HuH-7.5 (cell line): ENCODE results near the gene REV3L.
"Not testable (repeated sequence)": the region's sequence is repeated elsewhere in the genome, so short reads cannot be mapped to it uniquely, and the experiment has no call there.

Experiments used
- DNase-seq: peaks from one replicate; pipeline ENCODE4 v3.0.0; 2011; ENCODE audit warnings: low spot score

REV3L gene

DNA sequence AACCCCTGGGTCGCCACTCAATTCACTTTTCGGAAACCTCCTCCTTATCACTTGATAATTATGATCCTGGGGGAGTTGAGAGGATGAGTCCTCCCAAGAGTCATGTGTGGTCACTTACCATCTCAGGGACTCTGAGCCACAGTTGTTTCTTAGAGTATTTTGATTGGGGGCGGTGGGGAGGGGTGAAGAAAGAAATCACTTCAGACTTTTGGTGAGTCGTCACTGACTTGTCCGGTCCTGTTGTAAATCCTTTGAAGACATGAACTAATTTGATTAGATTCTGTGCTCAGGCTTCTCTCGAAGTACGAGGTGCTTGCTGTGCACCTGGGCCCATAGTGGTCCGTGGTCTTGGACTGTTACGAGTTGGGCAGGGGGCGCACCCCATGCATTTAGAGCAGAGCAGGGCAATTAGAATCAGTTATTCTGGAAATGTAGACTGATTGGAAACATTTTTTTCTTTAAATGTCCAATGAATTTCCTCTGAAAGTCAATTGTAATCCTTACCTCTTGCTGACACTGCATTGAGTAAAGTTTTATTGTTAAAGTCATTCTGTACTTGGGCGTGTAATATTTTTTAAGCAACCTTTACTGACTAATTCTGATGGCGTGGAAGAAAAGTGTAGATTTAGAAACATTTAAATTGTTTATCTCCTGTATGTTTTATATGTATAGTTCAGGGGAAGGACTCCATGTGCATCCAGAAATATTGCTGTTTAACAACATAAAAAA lies 222.3 kb downstream of the REV3L start:
- DNase-seq, result no peak

DNA sequence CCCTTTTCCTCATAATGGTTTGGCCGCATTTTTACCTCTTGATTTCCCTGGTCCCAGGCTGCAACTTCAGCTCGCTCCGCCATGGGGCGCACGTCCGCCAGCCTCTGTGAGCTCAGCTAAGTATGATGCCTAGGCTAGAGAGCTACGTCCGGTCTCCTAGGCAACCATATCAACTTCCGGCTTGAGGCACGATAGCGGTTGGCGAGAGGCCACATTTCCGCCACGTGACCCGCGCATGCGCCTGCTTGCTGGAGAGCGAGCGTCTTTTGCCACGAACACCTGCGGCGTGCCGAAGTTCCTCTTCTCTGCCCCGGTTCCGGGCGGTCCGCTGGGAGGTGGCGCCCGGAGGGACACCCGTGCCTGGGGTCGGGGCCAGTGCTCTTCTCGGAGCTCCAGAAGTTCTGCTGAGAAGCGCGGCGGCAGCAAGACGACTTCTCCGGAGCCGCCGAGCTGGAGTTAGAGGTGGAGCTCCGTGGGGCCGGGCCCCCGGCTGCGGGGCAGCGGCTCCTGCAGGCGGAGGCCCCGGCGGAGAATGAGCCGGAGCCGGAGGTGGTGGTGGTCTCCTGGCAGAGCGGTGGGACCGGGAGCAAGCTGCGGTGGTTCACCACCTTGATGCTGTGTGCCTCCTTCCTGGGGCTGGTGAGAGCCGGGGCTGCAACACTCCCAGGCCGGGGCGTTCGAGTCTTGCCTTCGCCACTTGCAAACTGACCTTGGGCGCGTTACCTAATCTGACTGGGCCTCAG lies 223.8 kb downstream of the REV3L start:
- peak; percentile 88 for DNase-seq

DNA sequence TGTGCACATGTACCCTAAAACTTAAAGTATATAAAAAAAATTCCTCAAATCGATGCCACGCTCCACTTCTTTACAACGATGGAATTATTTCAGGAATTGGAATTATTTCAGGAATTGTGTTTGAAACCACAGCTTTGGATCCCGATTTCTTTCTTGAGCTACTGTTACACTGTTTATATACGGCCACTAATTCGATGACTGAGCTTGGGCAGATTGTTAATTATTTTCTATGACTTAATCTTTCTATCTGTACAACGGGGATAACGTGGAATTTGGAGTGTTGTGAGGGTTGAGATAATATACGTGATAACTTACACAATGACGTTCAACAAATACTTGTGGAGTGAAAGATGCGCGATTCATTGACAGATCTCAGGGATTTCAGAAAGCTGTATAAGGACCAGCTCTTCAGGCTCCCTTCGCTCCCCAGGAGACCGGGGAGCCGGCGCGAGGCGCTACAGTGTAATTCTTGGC lies 224.4 kb downstream of the REV3L start:
- DNase-seq, result no peak

GRCh38 chr6:111258010-111258409 lies 225.0 kb downstream of the REV3L start:
- DNase-seq, result no peak

GRCh38 chr6:111256646-111257045 lies 226.4 kb downstream of the REV3L start:
- DNase-seq, result no peak

DNA sequence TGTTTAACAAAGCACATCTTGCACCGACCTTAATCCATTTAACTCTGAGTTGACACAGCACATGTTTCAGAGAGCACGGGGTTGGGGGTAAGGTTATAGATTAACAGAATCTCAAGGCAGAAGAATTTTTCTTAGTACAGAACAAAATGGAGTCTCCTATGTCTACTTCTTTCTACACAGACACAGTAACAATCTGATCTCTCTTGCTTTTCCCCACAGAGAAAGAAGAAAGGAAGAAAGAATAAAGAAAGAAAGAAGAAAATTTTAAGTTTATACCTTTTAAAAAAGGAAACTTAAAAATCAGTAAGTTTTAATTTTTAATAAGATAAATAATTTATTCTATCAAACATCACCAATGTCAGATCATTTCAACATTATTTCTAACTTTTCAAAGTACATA lies 227.2 kb downstream of the REV3L start:
- not testable (repeated sequence) for DNase-seq

GRCh38 chr6:111254779-111255166 lies 228.2 kb downstream of the REV3L start:
- no peak for DNase-seq

DNA sequence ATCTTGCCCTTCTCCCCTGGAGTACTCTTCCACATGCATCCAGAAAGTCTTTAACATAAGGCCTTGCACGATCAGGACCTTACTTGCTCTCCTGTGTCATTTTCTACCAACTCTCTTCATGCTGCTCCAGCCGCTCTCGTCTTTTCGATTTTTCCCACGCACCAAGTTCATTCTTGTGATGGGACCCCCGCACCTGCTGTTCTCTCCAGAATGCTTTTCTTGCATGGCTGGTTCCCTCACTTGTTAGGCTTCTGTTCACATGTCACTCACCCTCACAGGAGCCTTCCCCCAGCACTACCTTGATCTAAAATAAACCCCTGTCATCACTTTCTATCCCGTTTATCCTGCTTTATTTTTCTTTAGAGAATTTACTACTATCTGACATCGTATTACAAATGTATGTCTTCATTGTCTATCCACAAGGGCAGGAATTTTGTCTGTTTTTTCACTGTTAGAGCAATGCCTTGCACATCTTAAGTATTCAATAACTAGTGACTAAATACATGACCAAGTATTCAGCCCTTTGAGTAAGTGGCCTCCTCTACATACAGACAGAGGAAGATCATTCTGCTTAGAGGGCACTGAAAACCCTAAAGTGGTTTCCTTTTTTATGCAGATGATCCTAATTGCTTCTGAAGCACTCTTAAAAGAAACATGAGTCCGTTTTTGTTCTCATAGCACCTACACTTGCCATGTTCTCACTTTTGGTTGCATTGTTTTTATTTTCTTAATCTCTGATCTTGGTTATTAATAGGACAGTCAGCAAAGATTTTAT lies 228.8 kb downstream of the REV3L start:
- DNase-seq, result no peak

DNA sequence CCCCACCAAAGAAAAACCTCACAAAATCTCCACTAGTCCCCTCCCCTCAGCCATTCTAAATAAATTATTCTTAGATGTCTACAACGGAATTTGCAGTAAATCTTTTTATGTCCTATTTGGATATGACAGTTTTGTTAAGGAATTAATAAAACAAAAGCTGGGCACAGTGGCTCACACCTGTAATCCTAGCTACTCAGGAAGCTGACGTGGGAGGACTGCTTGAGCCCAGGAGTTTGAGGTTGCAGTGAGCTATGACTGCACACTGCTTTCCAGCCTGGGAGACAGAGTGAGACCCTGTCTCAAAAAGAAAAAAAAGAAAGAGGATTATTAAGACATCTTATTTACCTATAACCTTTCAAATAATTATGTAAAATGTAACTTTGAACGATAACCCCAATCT lies 230.3 kb downstream of the REV3L start:
- DNase-seq, result no peak

- no peak for DNase-seq
Observed at GRCh38 chr6:111250791-111251354, 232.1 kb downstream of the REV3L start.
